Activated CD4-positive, alpha-beta T cell treated with anti-CD3 and anti-CD28 coated beads for 48 hours (primary cell): ENCODE measurements around the gene WDR82.

Experiments
- DNase-seq: peaks from one replicate; pipeline ENCODE4 v3.0.0-alpha.2; 2020

The WDR82 gene

DNA sequence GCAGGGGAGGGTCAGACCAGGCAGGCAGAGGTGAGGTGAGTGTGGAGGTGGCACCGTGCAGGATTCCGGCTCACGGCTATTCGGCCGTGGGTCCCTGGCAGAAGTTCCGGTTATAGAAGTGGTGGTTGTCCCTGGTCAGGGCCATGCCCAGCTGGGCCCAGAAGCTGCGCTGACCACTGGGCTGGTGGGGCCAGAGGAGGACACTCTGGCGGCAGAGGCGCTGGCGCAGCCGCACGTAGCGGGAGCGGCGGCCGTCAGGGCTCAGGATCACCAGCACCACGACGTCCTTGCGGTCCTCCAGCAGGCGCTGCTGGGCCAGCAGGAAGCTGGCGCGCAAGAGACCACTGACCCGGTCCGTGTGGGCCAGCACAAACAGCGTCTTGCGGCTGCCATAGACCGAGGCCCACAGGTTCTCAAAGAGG, 57.3 kb downstream of the WDR82 start:
- no peak for DNase-seq

DNA sequence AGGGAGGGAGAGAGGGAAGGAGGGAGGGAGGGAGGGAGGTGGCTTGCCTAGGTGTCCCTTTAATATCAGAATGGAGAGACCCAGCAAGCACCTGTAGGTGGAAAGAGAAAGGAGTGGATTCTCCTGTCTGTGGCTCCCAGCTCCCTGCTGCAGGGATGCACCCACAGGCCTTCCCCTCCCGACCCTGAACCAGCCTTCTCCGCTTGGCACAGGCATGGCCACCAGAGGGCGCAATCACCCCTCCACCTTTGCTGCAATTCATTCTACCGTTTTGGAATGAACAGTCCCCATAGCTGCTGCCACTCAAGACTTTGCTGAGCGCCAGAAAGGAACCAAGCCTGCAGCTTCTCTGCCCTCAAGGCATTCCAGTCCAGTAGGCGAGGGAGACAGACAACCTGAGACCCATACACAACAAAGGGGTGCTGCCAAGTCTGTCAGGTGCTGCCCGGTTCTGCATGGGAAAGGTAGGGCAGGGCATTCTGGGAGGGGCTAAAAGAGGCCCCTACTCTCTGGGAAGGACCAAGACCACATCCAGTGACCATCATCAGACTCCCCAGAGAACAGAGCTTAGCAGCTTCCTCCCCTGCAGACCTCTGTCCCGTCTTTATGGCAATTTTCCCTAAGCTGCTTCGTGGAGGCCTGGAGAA, 57.9 kb downstream of the WDR82 start:
- peak; percentile 94 for DNase-seq

GRCh38 chr3:52218937-52219650, 59.4 kb downstream of the WDR82 start:
- DNase-seq = no peak

GRCh38 chr3:52218454-52218853, 60.0 kb downstream of the WDR82 start:
- peak; percentile 42 for DNase-seq

DNA sequence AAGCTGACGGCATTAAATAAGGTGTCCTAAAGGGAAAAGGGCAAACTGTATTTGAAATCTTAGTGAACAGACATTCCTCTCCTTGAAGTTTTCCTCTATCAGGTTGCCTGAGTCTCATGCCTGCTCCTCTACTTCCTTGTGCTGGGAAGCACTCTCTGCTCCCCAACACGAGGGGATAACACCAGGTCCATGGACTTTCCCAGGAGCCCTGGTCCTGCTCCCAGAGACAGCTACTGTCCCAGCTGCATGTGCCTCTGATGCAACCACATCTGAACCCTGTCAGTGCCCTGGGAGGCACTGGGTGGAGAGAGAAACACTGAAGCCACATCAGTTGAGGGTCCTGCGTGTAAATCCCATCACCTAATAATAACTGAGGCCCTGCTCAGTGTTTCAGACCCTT, 60.4 kb downstream of the WDR82 start:
- no peak for DNase-seq

DNA sequence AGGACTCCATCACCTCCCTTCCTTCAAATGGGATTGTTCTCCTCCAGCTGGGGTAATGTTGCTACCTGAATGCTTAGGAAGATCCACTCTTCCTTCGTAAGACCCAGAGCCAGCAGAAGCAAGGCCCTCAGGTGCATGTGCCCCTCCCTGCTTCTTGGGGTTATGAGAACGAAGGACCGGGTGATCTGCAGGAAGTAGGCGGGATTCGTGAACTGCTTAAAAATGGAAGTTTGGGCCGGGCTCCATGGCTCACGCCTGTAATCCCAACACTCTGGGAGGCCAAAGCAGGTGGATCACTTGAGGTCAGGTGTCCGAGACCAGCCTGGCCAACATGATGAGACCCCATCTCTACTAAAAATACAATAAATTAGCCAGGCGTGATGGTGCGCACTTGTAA, 61.0 kb downstream of the WDR82 start:
- DNase-seq = peak; percentile 28

GRCh38 chr3:52216585-52217408, 61.7 kb downstream of the WDR82 start:
- peak; percentile 57 for DNase-seq

DNA sequence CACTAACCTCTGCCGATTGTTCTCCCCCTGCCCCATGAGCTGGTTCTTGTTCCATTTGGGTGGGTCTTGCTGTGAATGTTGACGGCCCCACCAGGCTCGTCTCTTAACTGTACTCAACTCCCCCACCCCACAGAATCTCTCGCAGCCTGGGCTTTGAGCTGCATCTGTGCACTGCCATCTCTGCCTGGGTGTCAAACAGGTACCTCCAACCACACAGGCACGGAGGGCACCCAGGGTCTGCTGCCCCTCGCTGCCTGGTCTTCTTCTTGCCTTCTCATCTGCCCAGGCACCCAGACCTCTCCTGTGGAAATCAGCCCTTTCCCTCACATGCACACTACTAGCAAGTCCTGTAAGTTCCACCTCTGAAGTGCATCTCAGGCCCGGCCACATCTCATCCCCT, 63.1 kb downstream of the WDR82 start:
- DNase-seq = no peak

DNA sequence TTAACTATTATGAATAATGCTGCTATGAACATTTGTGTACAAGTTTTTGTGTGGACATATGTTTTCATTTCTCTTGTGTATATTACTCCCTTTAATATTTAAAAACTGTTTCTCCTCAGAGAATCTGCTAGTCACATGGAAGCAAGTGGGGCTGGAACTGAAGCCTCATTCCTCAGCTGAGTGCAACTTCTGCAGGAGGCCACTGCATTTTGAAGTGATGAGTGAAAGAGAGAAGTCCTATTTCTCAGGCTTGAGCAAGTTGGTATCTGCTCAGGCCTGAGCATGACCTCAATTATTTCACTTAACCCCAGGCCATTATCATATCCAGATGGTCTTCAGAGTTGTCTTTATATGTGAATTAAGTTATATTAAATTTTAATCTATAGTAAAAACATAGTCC, 64.5 kb downstream of the WDR82 start:
- no peak for DNase-seq

- no peak for DNase-seq
These were observed 65.4 kb downstream of the WDR82 start for GRCh38 chr3:52213005-52213404.

DNA sequence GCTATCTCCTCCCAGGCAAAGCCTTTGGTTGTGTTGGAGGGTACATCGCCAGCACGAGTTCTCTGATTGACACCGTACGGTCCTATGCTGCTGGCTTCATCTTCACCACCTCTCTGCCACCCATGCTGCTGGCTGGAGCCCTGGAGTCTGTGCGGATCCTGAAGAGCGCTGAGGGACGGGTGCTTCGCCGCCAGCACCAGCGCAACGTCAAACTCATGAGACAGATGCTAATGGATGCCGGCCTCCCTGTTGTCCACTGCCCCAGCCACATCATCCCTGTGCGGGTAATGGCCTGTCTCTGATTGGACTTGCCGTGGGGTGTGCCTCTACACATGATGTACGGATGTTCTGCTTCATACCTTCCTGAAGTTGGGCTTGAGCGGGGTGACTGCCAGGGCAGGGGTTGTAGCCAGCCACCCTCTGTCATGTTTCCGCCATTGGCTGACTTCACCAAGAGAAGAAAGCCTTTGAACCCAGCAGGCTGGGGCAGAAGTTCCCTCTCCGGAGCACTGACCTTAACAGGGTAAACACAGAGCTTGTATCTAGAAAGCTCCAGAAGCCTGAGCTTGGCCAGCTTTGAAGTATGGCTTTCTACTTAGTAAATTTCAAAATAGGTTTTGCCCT, 67.1 kb downstream of the WDR82 start:
- DNase-seq = no peak

- no peak for DNase-seq
These were observed 67.9 kb downstream of the WDR82 start for GRCh38 chr3:52210550-52211046.

DNA sequence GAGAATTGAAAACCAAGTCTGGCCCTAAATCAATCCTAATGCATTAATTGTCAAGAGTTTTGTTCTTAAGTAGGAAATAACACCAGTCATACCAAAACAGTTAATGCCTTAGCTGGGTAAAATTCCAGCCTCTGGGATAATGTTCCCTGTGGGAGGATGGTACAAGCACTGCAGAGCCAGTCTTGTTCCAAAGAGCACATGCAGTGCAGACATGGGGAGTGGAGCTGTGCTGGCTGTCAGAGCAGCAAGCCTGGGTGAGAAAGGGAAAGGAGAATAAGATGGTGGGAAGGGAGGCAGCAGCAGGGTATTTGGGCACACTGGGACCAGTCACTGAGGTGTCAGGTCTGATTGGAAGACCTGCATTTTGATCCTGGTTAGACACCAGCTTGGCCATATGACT, 68.4 kb downstream of the WDR82 start:
- no peak for DNase-seq

DNA sequence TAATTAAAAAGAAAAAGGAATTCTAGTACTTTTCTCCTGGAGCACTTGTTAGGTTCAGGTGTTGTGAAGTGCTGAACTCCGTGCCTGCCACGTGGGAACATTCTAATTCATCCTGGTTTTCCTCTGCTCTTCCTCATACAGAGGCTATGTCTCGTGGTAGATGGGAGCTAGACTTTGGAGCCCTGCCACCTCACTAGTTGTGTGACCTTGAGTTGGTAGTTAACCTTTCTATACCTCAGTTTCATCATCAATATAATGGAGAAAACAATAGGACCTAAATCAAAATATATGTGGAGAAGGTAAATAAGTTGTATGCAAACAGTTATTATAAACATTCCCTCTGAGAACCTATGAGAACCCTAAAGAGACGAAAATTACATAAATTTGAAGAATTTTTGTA, 69.9 kb downstream of the WDR82 start:
- no peak for DNase-seq

DNA sequence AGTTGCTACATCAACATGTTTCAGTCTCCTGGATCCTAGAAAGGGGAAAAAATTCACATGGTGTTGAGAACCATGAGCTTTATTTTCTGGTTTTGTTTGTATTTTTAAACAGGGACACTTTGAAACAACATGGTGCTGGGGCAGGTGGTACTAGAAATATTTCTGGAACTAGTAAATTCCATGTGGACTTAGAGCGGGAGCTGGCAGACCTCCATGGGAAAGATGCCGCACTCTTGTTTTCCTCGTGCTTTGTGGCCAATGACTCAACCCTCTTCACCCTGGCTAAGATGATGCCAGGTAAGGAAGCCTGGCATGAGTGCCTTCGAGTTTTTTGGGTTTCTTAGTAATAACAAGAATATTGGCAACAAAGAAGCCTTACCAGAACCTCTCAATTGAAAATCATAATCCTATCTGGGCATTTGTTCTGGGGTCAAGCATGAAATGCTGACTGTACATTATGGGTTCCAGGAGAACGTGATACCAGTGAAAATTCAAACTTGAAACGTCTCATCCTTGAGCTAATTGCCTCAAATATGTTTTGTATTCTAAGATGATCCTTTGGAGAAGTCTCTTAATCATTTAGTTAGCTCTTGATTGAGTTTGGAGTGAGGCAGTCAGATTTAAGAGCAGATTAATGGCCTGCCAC, 72.6 kb downstream of the WDR82 start:
- DNase-seq = no peak
